DND-41 (cell line): Measurements from ENCODE around the gene PID1.

ENCODE experiments used
- CTCF ChIP-seq: IDR thresholded peaks from 2 replicates; pipeline ENCODE4 v1.5.1; 2012; ENCODE audit warnings: borderline replicate concordance, low read length, moderate library complexity, mild to moderate bottlenecking; ENCODE audit not compliant: poor library complexity, severe bottlenecking; ENCODE audit errors: extremely low read depth
- EZH2 ChIP-seq: IDR thresholded peaks from 3 replicates; pipeline ENCODE4 v1.6.1; 2012; ENCODE audit warnings: borderline replicate concordance, low read depth, mild to moderate bottlenecking, moderate library complexity, low read length, inconsistent platforms; ENCODE audit not compliant: severe bottlenecking

GRCh38 chr2:229130522-229130921 lies 140.6 kb downstream of the PID1 start:
- no peak for TF ChIP-seq CTCF
- TF ChIP-seq EZH2: no peak
